ENCODE data around the gene ASMTL.

Gene ASMTL

GRCh38 chrX:1386338-1387127, 66.2 kb downstream of the ASMTL start:
- no peak for TF ChIP-seq EZH2 (IDR thresholded peaks at IDR 0.05; ENCODE audit: borderline replicate concordance, low read depth, low read length, severe bottlenecking)
- peak; percentile 7 for TF ChIP-seq CTCF (IDR thresholded peaks at IDR 0.05; ENCODE audit: borderline replicate concordance, extremely low read depth, low read length, poor library complexity, severe bottlenecking)
- Histone ChIP-seq H3K27ac (ENCODE audit: low read length) (no peak overlapping the region), H4K20me1 (ENCODE audit: insufficient read depth, low read length) (peaks cover 74% of the 10 kb centered on the region), H3K36me3 (ENCODE audit: insufficient read depth, low read length) (peaks cover 84% of the 10 kb centered on the region), H3K4me2 (ENCODE audit: insufficient read depth, low read length) (no peak overlapping the region), H3K4me3 (ENCODE audit: low read depth in 1 of 2, low read length in 2 of 2) (no peak overlapping the region), H3K79me2 (ENCODE audit: insufficient read depth, low read length) (peaks cover 58% of the 10 kb centered on the region), H3K9me3 (ENCODE audit: insufficient read depth, low read length, severe bottlenecking) (no peaks in the 10 kb centered on the region), H3K27me3 (ENCODE audit: insufficient read depth, low read length, poor library complexity) (no peaks in the 10 kb centered on the region), H2AFZ (ENCODE audit: low read depth, low read length) (no peak overlapping the region), H3K9ac (ENCODE audit: low read depth, low read length) (no peak overlapping the region), H3K4me1 (ENCODE audit: insufficient read depth, low read length) (peaks cover 31% of the 10 kb centered on the region)
- ATAC-seq (ENCODE audit: insufficient read depth, low read depth) (no peak), DNase-seq (peak; percentile 8)

GRCh38 chrX:1385253-1386223, 67.2 kb downstream of the ASMTL start:
- no peak overlapping the region for H3K4me3 ChIP-seq (ENCODE audit: low read depth in 1 of 2, low read length in 2 of 2)
- no peaks in the 10 kb centered on the region for H3K9me3 ChIP-seq (ENCODE audit: insufficient read depth, low read length, severe bottlenecking)
- no peak overlapping the region for H3K4me2 ChIP-seq (ENCODE audit: insufficient read depth, low read length)
- peak; percentile 7 for DNase-seq
- H3K4me1 ChIP-seq (ENCODE audit: insufficient read depth, low read length) = peaks cover 23% of the 10 kb centered on the region
- peaks cover 66% of the 10 kb centered on the region for H4K20me1 ChIP-seq (ENCODE audit: insufficient read depth, low read length)
- peaks cover 74% of the 10 kb centered on the region for H3K36me3 ChIP-seq (ENCODE audit: insufficient read depth, low read length)
- peaks cover 48% of the 10 kb centered on the region for H3K79me2 ChIP-seq (ENCODE audit: insufficient read depth, low read length)
- no peak for ATAC-seq (ENCODE audit: insufficient read depth, low read depth)
- H3K27ac ChIP-seq (ENCODE audit: low read length) = no peak overlapping the region
- no peak overlapping the region for H3K9ac ChIP-seq (ENCODE audit: low read depth, low read length)
- H3K27me3 ChIP-seq (ENCODE audit: insufficient read depth, low read length, poor library complexity) = no peaks in the 10 kb centered on the region
- no peak for TF ChIP-seq EZH2 (IDR thresholded peaks at IDR 0.05; ENCODE audit: borderline replicate concordance, low read depth, low read length, severe bottlenecking)
- no peak for TF ChIP-seq CTCF (IDR thresholded peaks at IDR 0.05; ENCODE audit: borderline replicate concordance, extremely low read depth, low read length, poor library complexity, severe bottlenecking)
- no peak overlapping the region for H2AFZ ChIP-seq (ENCODE audit: low read depth, low read length)

- Histone ChIP-seq H2AFZ (ENCODE audit: low read depth, low read length) (no peak overlapping the region), H3K36me3 (ENCODE audit: insufficient read depth, low read length) (peaks cover 67% of the 10 kb centered on the region), H3K4me3 (ENCODE audit: low read depth in 1 of 2, low read length in 2 of 2) (no peak overlapping the region), H3K4me1 (ENCODE audit: insufficient read depth, low read length) (peaks cover 16% of the 10 kb centered on the region), H3K4me2 (ENCODE audit: insufficient read depth, low read length) (no peak overlapping the region), H4K20me1 (ENCODE audit: insufficient read depth, low read length) (peaks cover 58% of the 10 kb centered on the region), H3K9me3 (ENCODE audit: insufficient read depth, low read length, severe bottlenecking) (no peaks in the 10 kb centered on the region), H3K79me2 (ENCODE audit: insufficient read depth, low read length) (peaks cover 41% of the 10 kb centered on the region), H3K27ac (ENCODE audit: low read length) (no peak overlapping the region), H3K9ac (ENCODE audit: low read depth, low read length) (no peak overlapping the region), H3K27me3 (ENCODE audit: insufficient read depth, low read length, poor library complexity) (no peaks in the 10 kb centered on the region)
- ATAC-seq (ENCODE audit: insufficient read depth, low read depth) (no peak), DNase-seq (peak; percentile 23)
- no peak for TF ChIP-seq CTCF (IDR thresholded peaks at IDR 0.05; ENCODE audit: borderline replicate concordance, extremely low read depth, low read length, poor library complexity, severe bottlenecking)
- TF ChIP-seq EZH2 (IDR thresholded peaks at IDR 0.05; ENCODE audit: borderline replicate concordance, low read depth, low read length, severe bottlenecking) = no peak
These were observed 68.0 kb downstream of the ASMTL start for GRCh38 chrX:1384658-1385252.

Measured in DND-41 (cell line).